ENCODE measurements around the gene TIMMDC1.
A peak's percentile ranks its signal among the peaks of the same experiment; 100 is the strongest.

Gene TIMMDC1

DNA sequence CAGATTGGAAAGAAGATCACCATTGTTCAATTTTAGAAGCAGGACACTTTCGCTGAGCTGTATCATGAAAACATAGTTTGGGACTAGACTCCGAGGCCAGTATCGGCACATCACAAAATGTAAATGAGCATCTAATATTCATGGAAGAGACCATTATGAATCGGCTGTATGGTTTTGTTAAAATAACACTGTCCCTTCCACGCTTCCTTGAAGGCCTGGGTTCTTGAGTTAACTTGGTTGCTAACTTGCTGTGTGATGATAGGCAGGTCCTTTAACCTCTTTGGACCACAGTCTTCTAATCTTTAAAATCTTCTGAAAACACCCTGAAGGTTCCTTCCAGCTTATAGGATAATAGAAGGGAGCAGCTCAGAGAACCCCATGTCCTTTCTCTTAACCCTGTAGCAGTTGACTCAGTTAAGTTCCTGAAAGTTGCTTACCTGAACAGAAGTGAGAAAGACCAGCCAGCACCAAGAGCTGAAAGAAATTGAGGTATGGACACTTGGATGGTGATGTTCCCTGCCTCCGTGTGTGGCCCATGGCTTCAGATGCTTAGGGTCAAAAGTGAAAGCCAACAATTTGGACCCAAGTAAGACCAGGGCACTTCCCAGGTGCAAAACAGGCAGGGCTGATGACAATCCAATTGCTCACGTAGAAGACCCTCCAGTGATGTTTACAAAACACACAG, 59.0 kb downstream of the TIMMDC1 start:
- no peak overlapping the region for H3K9ac ChIP-seq (ENCODE audit: low read length)
- no peaks in the 10 kb centered on the region for H3K4me1 ChIP-seq (ENCODE audit: control insufficient read depth in 1 of 2, insufficient read depth in 2 of 2, low read length in 2 of 2)
- H3K27me3 ChIP-seq (ENCODE audit: insufficient read depth, low read length), result no peaks in the 10 kb centered on the region
- no peak overlapping the region for H2BK120ac ChIP-seq (ENCODE audit: insufficient read depth, low read length, poor library complexity)
- H3K18ac ChIP-seq (ENCODE audit: low read length), result no peak overlapping the region
- H4K8ac ChIP-seq (ENCODE audit: low read depth, low read length), result no peak overlapping the region
- H3K9me3 ChIP-seq (ENCODE audit: insufficient read depth, low read depth, low read length), result peaks cover 2% of the 10 kb centered on the region
- no peaks in the 10 kb centered on the region for H3K36me3 ChIP-seq (ENCODE audit: control insufficient read depth in 1 of 2, insufficient read depth in 2 of 2, low read length in 2 of 2)
- no peak overlapping the region for H4K91ac ChIP-seq (ENCODE audit: low read depth, low read length)
- no peak overlapping the region for H3K27ac ChIP-seq (ENCODE audit: low read depth, low read length)
- no peak overlapping the region for H2BK5ac ChIP-seq (ENCODE audit: low read depth, low read length, poor library complexity)
- no peak overlapping the region for H2AFZ ChIP-seq (ENCODE audit: insufficient read depth, low read length, poor library complexity)
- no peak overlapping the region for H2AK5ac ChIP-seq (ENCODE audit: low read length)
- H4K12ac ChIP-seq (ENCODE audit: low read depth, low read length), result no peak overlapping the region
- no CpG with 5 or more reads among the region's 7 CpGs for WGBS (ENCODE audit: extremely low coverage, insufficient coverage, insufficient read length)
- no peaks in the 10 kb centered on the region for H3K79me2 ChIP-seq (ENCODE audit: control insufficient read depth, insufficient read depth, low read length, poor library complexity)
- H3K4ac ChIP-seq (ENCODE audit: low read depth, low read length), result no peak overlapping the region
- no peak overlapping the region for H3K23ac ChIP-seq (ENCODE audit: low read length)
- no peak overlapping the region for H3K4me3 ChIP-seq (ENCODE audit: low read depth, low read length)
- H3K79me1 ChIP-seq (ENCODE audit: low read length), result no peaks in the 10 kb centered on the region
- H2BK12ac ChIP-seq (ENCODE audit: low read length), result no peak overlapping the region
- no peak overlapping the region for H3K14ac ChIP-seq (ENCODE audit: low read length)
- no peak for DNase-seq
- H3K4me2 ChIP-seq (ENCODE audit: low read length), result no peak overlapping the region

DNA sequence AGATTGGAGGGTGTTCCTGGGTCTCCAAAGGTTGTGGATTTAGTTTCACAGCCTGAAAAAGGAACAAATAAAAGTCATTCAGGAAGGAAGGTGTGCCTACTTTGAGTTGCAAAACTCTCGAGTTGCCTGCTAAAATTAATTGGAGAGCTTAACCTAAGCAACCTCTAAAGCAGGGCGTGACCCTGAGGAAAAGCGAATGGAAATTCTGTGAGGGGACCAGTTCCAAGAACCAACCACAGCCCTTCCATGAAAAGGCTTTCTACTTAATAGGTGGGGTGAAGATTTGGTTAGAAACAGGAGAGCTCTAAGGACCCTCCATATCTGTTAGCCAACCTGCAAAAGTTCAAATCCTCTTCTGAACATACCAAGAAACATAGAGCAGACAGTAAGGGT, 59.5 kb downstream of the TIMMDC1 start:
- Histone ChIP-seq H3K27me3 (ENCODE audit: insufficient read depth, low read length) (no peaks in the 10 kb centered on the region), H4K91ac (ENCODE audit: low read depth, low read length) (no peak overlapping the region), H4K8ac (ENCODE audit: low read depth, low read length) (no peak overlapping the region), H3K4me1 (ENCODE audit: control insufficient read depth in 1 of 2, insufficient read depth in 2 of 2, low read length in 2 of 2) (no peaks in the 10 kb centered on the region), H3K4ac (ENCODE audit: low read depth, low read length) (no peak overlapping the region), H2BK120ac (ENCODE audit: insufficient read depth, low read length, poor library complexity) (no peak overlapping the region), H3K9me3 (ENCODE audit: insufficient read depth, low read depth, low read length) (peaks cover 2% of the 10 kb centered on the region), H3K23ac (ENCODE audit: low read length) (no peak overlapping the region), H2AFZ (ENCODE audit: insufficient read depth, low read length, poor library complexity) (no peak overlapping the region), H3K4me3 (ENCODE audit: low read depth, low read length) (no peak overlapping the region), H3K79me1 (ENCODE audit: low read length) (no peaks in the 10 kb centered on the region), H2BK5ac (ENCODE audit: low read depth, low read length, poor library complexity) (no peak overlapping the region), H4K12ac (ENCODE audit: low read depth, low read length) (no peak overlapping the region), H2AK5ac (ENCODE audit: low read length) (no peak overlapping the region), H3K9ac (ENCODE audit: low read length) (no peak overlapping the region), H3K36me3 (ENCODE audit: control insufficient read depth in 1 of 2, insufficient read depth in 2 of 2, low read length in 2 of 2) (no peaks in the 10 kb centered on the region), H3K18ac (ENCODE audit: low read length) (no peak overlapping the region), H3K4me2 (ENCODE audit: low read length) (no peak overlapping the region), H3K27ac (ENCODE audit: low read depth, low read length) (no peak overlapping the region), H2BK12ac (ENCODE audit: low read length) (no peak overlapping the region), H3K79me2 (ENCODE audit: control insufficient read depth, insufficient read depth, low read length, poor library complexity) (no peaks in the 10 kb centered on the region), H3K14ac (ENCODE audit: low read length) (no peak overlapping the region)
- WGBS (ENCODE audit: extremely low coverage, insufficient coverage, insufficient read length), result no CpG with 5 or more reads among the region's 3 CpGs
- no peak for DNase-seq

DNA sequence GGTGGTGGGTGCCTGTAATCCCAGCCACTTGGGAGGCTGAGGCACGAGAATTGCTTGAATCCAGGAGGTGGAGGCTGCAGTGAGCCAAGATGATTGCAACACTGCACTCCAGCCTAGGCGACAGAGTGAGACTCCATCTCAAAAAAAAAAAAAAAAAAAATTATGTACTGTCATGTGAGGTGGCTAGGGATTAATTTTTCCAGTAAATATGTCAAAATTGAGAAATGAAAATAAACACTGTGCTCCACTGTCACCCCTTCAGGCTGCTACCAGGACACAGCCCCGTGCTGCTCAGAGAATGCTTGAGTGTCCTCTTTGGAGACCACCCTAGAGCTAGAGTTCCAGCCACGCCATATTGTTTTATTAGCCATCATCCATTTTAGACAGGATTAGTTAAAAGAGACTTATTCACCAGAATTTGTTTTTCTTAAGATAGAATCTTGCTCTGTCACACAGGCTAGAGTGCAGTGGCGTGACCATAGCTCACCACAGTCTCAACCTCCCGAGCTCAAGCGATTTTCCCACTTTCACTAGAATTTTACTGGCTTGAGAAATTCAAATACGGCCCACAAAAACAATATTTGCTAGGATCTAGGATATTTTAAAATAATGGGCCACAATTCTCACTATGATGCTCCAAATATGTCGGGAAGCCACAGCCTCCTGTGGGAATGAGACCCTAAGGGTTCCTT, 60.4 kb downstream of the TIMMDC1 start:
- Histone ChIP-seq H2AFZ (ENCODE audit: insufficient read depth, low read length, poor library complexity) (no peak overlapping the region), H3K4ac (ENCODE audit: low read depth, low read length) (no peak overlapping the region), H4K8ac (ENCODE audit: low read depth, low read length) (no peak overlapping the region), H3K23ac (ENCODE audit: low read length) (no peak overlapping the region), H3K27me3 (ENCODE audit: insufficient read depth, low read length) (no peaks in the 10 kb centered on the region), H3K79me1 (ENCODE audit: low read length) (no peaks in the 10 kb centered on the region), H3K4me1 (ENCODE audit: control insufficient read depth in 1 of 2, insufficient read depth in 2 of 2, low read length in 2 of 2) (no peaks in the 10 kb centered on the region), H3K4me3 (ENCODE audit: low read depth, low read length) (no peak overlapping the region), H3K9ac (ENCODE audit: low read length) (no peak overlapping the region), H3K14ac (ENCODE audit: low read length) (no peak overlapping the region), H2AK5ac (ENCODE audit: low read length) (no peak overlapping the region), H2BK12ac (ENCODE audit: low read length) (no peak overlapping the region), H3K4me2 (ENCODE audit: low read length) (no peak overlapping the region), H3K79me2 (ENCODE audit: control insufficient read depth, insufficient read depth, low read length, poor library complexity) (no peaks in the 10 kb centered on the region), H3K18ac (ENCODE audit: low read length) (no peak overlapping the region), H3K9me3 (ENCODE audit: insufficient read depth, low read depth, low read length) (no peaks in the 10 kb centered on the region), H2BK5ac (ENCODE audit: low read depth, low read length, poor library complexity) (no peak overlapping the region), H4K12ac (ENCODE audit: low read depth, low read length) (no peak overlapping the region), H3K36me3 (ENCODE audit: control insufficient read depth in 1 of 2, insufficient read depth in 2 of 2, low read length in 2 of 2) (no peaks in the 10 kb centered on the region), H4K91ac (ENCODE audit: low read depth, low read length) (no peak overlapping the region), H3K27ac (ENCODE audit: low read depth, low read length) (no peak overlapping the region), H2BK120ac (ENCODE audit: insufficient read depth, low read length, poor library complexity) (no peak overlapping the region)
- WGBS (ENCODE audit: extremely low coverage, insufficient coverage, insufficient read length), result no CpG with 5 or more reads among the region's 9 CpGs
- DNase-seq, result no peak

DNA sequence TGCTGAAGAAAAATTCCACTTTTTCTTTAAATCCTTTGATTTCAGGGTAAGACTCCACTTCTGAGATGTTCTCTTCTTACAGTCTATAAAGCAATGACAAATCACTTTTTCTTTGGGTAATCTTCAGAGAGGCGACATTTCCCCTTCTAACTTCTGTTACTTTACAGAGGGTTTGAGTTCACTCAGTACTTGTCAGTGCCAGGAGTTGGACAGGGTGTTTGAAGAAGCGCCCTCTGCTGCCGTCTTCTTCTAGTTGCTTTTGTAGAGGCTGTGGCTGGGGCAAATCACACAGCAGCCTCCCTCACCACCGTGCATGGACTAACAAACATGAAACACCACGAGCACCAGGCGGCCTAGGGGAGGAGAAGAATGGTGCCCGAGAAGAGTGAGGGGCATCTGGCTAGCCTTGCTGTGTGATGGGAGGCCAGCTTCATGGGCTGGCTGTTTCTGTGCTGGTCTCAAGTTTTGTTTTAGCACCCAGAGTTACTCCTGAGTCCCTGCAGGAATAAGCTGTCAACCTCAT, 61.2 kb downstream of the TIMMDC1 start, which contains the start of gene CD80:
CD80 (minus strand) TSS at position 174 of the 523 bp plus-strand sequence. CDS start 1,886 bp downstream, outside the sequence.
- Histone ChIP-seq H2BK12ac (ENCODE audit: low read length) (no peak within 1 kb of the TSS), H3K9me3 (ENCODE audit: insufficient read depth, low read depth, low read length) (no peaks in the 10 kb centered on the region), H3K23ac (ENCODE audit: low read length) (no peak within 1 kb of the TSS), H3K79me1 (ENCODE audit: low read length) (no peaks in the 10 kb centered on the region), H4K91ac (ENCODE audit: low read depth, low read length) (no peak within 1 kb of the TSS), H2BK120ac (ENCODE audit: insufficient read depth, low read length, poor library complexity) (no peak within 1 kb of the TSS), H3K18ac (ENCODE audit: low read length) (no peak within 1 kb of the TSS), H3K4me1 (ENCODE audit: control insufficient read depth in 1 of 2, insufficient read depth in 2 of 2, low read length in 2 of 2) (no peaks in the 10 kb centered on the region), H4K12ac (ENCODE audit: low read depth, low read length) (no peak within 1 kb of the TSS), H2AK5ac (ENCODE audit: low read length) (no peak within 1 kb of the TSS), H3K4me3 (ENCODE audit: low read depth, low read length) (no peak within 1 kb of the TSS), H3K4ac (ENCODE audit: low read depth, low read length) (no peak within 1 kb of the TSS), H3K9ac (ENCODE audit: low read length) (no peak within 1 kb of the TSS), H3K79me2 (ENCODE audit: control insufficient read depth, insufficient read depth, low read length, poor library complexity) (no peaks in the 10 kb centered on the region), H2AFZ (ENCODE audit: insufficient read depth, low read length, poor library complexity) (no peak within 1 kb of the TSS), H3K14ac (ENCODE audit: low read length) (no peak within 1 kb of the TSS), H3K27ac (ENCODE audit: low read depth, low read length) (no peak within 1 kb of the TSS), H3K36me3 (ENCODE audit: control insufficient read depth in 1 of 2, insufficient read depth in 2 of 2, low read length in 2 of 2) (no peaks in the 10 kb centered on the region), H2BK5ac (ENCODE audit: low read depth, low read length, poor library complexity) (no peak within 1 kb of the TSS), H3K4me2 (ENCODE audit: low read length) (no peak within 1 kb of the TSS), H3K27me3 (ENCODE audit: insufficient read depth, low read length) (no peaks in the 10 kb centered on the region), H4K8ac (ENCODE audit: low read depth, low read length) (no peak within 1 kb of the TSS)
- WGBS (ENCODE audit: extremely low coverage, insufficient coverage, insufficient read length), result no CpG with 5 or more reads among the region's 7 CpGs
- DNase-seq, result peak in 1 of 2 donors; percentile 52
